Measurements from ENCODE around the gene SYPL2. TPM values are rescaled to one million over a fixed set of nuclear protein-coding genes. Genes with fewer than 3 reads are reported as not detected.
"Not testable (repeated sequence)": the region's sequence is repeated elsewhere in the genome, so short reads cannot be mapped to it uniquely, and the experiment has no call there.

Gene SYPL2
- total and polyA plus RNA-seq, 5 donors, result 7.9 to 12.9 (median 9.4) TPM

- Histone ChIP-seq H3K4me3 (ENCODE audit: low read length) (no peak overlapping the region), H3K27ac (ENCODE audit: low read length) (no peak overlapping the region), H3K9me3 (ENCODE audit: control insufficient read depth, low read length) (no peaks in the 10 kb centered on the region), H3K27me3 (ENCODE audit: control insufficient read depth, insufficient read depth) (no peaks in the 10 kb centered on the region), H3K4me1 (ENCODE audit: control insufficient read depth, insufficient read depth, low read length) (no peaks in the 10 kb centered on the region)
- no peak for ATAC-seq
- WGBS, result 53% methylated on average over 3 of the region's 3 CpGs
- DNase-seq, result no peak
- intact Hi-C loops (cut with DNase I), result no loop called here
These were observed 6.4 kb downstream of the SYPL2 start for GRCh38 chr1:109472779-109473178.

GRCh38 chr1:109473284-109474057 is 7.1 kb downstream of the SYPL2 start:
- H3K9me3 ChIP-seq (ENCODE audit: control insufficient read depth, low read length); DNase-seq; H3K27ac ChIP-seq (ENCODE audit: low read length); H3K4me1 ChIP-seq (ENCODE audit: control insufficient read depth, insufficient read depth, low read length); H3K27me3 ChIP-seq (ENCODE audit: control insufficient read depth, insufficient read depth); H3K4me3 ChIP-seq (ENCODE audit: low read length); intact Hi-C loops (cut with DNase I): not testable (repeated sequence)
- ATAC-seq, result peak; percentile 42 to 50
- 74% methylated on average over 12 of the region's 12 CpGs for WGBS

- no peaks in the 10 kb centered on the region for H3K9me3 ChIP-seq (ENCODE audit: control insufficient read depth, low read length)
- WGBS, result 44% methylated on average over 1 of the region's 1 CpG
- H3K27ac ChIP-seq (ENCODE audit: low read length), result no peak overlapping the region
- H3K4me1 ChIP-seq (ENCODE audit: control insufficient read depth, insufficient read depth, low read length), result no peaks in the 10 kb centered on the region
- intact Hi-C loops (cut with DNase I), result no loop called here
- H3K4me3 ChIP-seq (ENCODE audit: low read length), result no peak overlapping the region
- ATAC-seq (peak; percentile 46 to 64), DNase-seq (no peak)
- H3K27me3 ChIP-seq (ENCODE audit: control insufficient read depth, insufficient read depth), result no peaks in the 10 kb centered on the region
These were observed 8.4 kb downstream of the SYPL2 start for GRCh38 chr1:109474697-109475096.

GRCh38 chr1:109475261-109475660 is 8.9 kb downstream of the SYPL2 start:
- 84% methylated on average over 9 of the region's 9 CpGs for WGBS
- Histone ChIP-seq H3K27me3 (ENCODE audit: control insufficient read depth, insufficient read depth) (no peaks in the 10 kb centered on the region), H3K4me1 (ENCODE audit: control insufficient read depth, insufficient read depth, low read length) (no peaks in the 10 kb centered on the region), H3K9me3 (ENCODE audit: control insufficient read depth, low read length) (no peaks in the 10 kb centered on the region), H3K4me3 (ENCODE audit: low read length) (no peak overlapping the region), H3K27ac (ENCODE audit: low read length) (no peak overlapping the region)
- no peak for ATAC-seq
- intact Hi-C loops (cut with DNase I), result no loop called here
- DNase-seq, result no peak

- ATAC-seq (no peak), DNase-seq (no peak)
- Histone ChIP-seq H3K9me3 (ENCODE audit: control insufficient read depth, low read length) (no peaks in the 10 kb centered on the region), H3K27ac (ENCODE audit: low read length) (no peak overlapping the region), H3K4me3 (ENCODE audit: low read length) (no peak overlapping the region), H3K4me1 (ENCODE audit: control insufficient read depth, insufficient read depth, low read length) (no peaks in the 10 kb centered on the region), H3K27me3 (ENCODE audit: control insufficient read depth, insufficient read depth) (no peaks in the 10 kb centered on the region)
- WGBS, result 90% methylated on average over 8 of the region's 8 CpGs
- intact Hi-C loops (cut with DNase I), result no loop called here
These were observed 10.5 kb downstream of the SYPL2 start for GRCh38 chr1:109476825-109477224.

GRCh38 chr1:109477821-109478220 is 11.5 kb downstream of the SYPL2 start:
- Histone ChIP-seq H3K4me3 (ENCODE audit: low read length) (no peak overlapping the region), H3K27me3 (ENCODE audit: control insufficient read depth, insufficient read depth) (no peaks in the 10 kb centered on the region), H3K9me3 (ENCODE audit: control insufficient read depth, low read length) (no peaks in the 10 kb centered on the region), H3K27ac (ENCODE audit: low read length) (no peak overlapping the region), H3K4me1 (ENCODE audit: control insufficient read depth, insufficient read depth, low read length) (no peaks in the 10 kb centered on the region)
- ATAC-seq (peak in 1 of 2 donors; percentile 4), DNase-seq (no peak)
- intact Hi-C loops (cut with DNase I), result no loop called here
- 72% methylated on average over 6 of the region's 6 CpGs for WGBS

- no peaks in the 10 kb centered on the region for H3K4me1 ChIP-seq (ENCODE audit: control insufficient read depth, insufficient read depth, low read length)
- DNase-seq (no peak), ATAC-seq (no peak)
- no peaks in the 10 kb centered on the region for H3K9me3 ChIP-seq (ENCODE audit: control insufficient read depth, low read length)
- intact Hi-C loops (cut with DNase I), result no loop called here
- WGBS, result 35% methylated on average over 7 of the region's 7 CpGs
- H3K27me3 ChIP-seq (ENCODE audit: control insufficient read depth, insufficient read depth), result no peaks in the 10 kb centered on the region
- H3K4me3 ChIP-seq (ENCODE audit: low read length), result no peak overlapping the region
- H3K27ac ChIP-seq (ENCODE audit: low read length), result no peak overlapping the region
These were observed 12.5 kb downstream of the SYPL2 start for GRCh38 chr1:109478806-109479205.

- no peak for DNase-seq
- no peak overlapping the region for H3K4me3 ChIP-seq (ENCODE audit: low read length)
- no peaks in the 10 kb centered on the region for H3K27me3 ChIP-seq (ENCODE audit: control insufficient read depth, insufficient read depth)
- WGBS, result 66% methylated on average over 5 of the region's 5 CpGs
- no peak overlapping the region for H3K27ac ChIP-seq (ENCODE audit: low read length)
- ATAC-seq, result no peak
- no peaks in the 10 kb centered on the region for H3K9me3 ChIP-seq (ENCODE audit: control insufficient read depth, low read length)
- peaks cover under 1% of the 10 kb centered on the region for H3K4me1 ChIP-seq (ENCODE audit: control insufficient read depth, insufficient read depth, low read length)
- intact Hi-C loops (cut with DNase I), result no loop called here
These were observed 13.0 kb downstream of the SYPL2 start for GRCh38 chr1:109479311-109479710.

GRCh38 chr1:109479901-109480300 is 13.6 kb downstream of the SYPL2 start:
- intact Hi-C loops (cut with DNase I), result no loop called here
- Histone ChIP-seq H3K27ac (ENCODE audit: low read length) (no peak overlapping the region), H3K9me3 (ENCODE audit: control insufficient read depth, low read length) (no peaks in the 10 kb centered on the region), H3K27me3 (ENCODE audit: control insufficient read depth, insufficient read depth) (no peaks in the 10 kb centered on the region), H3K4me1 (ENCODE audit: control insufficient read depth, insufficient read depth, low read length) (peaks cover 5% of the 10 kb centered on the region), H3K4me3 (ENCODE audit: low read length) (no peak overlapping the region)
- ATAC-seq (no peak), DNase-seq (no peak)
- WGBS, result 87% methylated on average over 3 of the region's 3 CpGs

- Histone ChIP-seq H3K4me3 (ENCODE audit: low read length) (no peak overlapping the region), H3K4me1 (ENCODE audit: control insufficient read depth, insufficient read depth, low read length) (peaks cover 5% of the 10 kb centered on the region), H3K27ac (ENCODE audit: low read length) (no peak overlapping the region), H3K27me3 (ENCODE audit: control insufficient read depth, insufficient read depth) (no peaks in the 10 kb centered on the region), H3K9me3 (ENCODE audit: control insufficient read depth, low read length) (no peaks in the 10 kb centered on the region)
- intact Hi-C loops (cut with DNase I), result no loop called here
- ATAC-seq (no peak), DNase-seq (no peak)
- 86% methylated on average over 2 of the region's 2 CpGs for WGBS
These were observed 15.3 kb downstream of the SYPL2 start for GRCh38 chr1:109481646-109482045.

GRCh38 chr1:109482242-109482641 is 15.9 kb downstream of the SYPL2 start:
- DNase-seq (no peak), ATAC-seq (no peak)
- no peaks in the 10 kb centered on the region for H3K9me3 ChIP-seq (ENCODE audit: control insufficient read depth, low read length)
- H3K27ac ChIP-seq (ENCODE audit: low read length), result no peak overlapping the region
- peaks cover 5% of the 10 kb centered on the region for H3K4me1 ChIP-seq (ENCODE audit: control insufficient read depth, insufficient read depth, low read length)
- intact Hi-C loops (cut with DNase I), result no loop called here
- no peak overlapping the region for H3K4me3 ChIP-seq (ENCODE audit: low read length)
- no peaks in the 10 kb centered on the region for H3K27me3 ChIP-seq (ENCODE audit: control insufficient read depth, insufficient read depth)

Data from right cardiac atrium (tissue), 5 donors.